Stimulated activated CD8-positive, alpha-beta memory T cell treated with anti-CD3 and anti-CD28 coated beads, Interleukin-7, amount 100 ng/mL, for 1 hour (primary cell): ENCODE measurements around the gene CCDC137.
A peak's percentile ranks its signal among the peaks of the same experiment; 100 is the strongest.
"Not testable (repeated sequence)": the region's sequence is repeated elsewhere in the genome, so short reads cannot be mapped to it uniquely, and the experiment has no call there.

ENCODE experiments used
- DNase-seq, 2 donors: peaks; one replicate each; pipeline ENCODE4 v3.0.0-alpha.2; 2020; ENCODE audit warnings: low read depth in 2 of 2

Gene CCDC137

GRCh38 chr17:81666342-81667191 lies at the start of gene CCDC137, which contains the start of gene OXLD1:
Gene CCDC137, plus strand, starts transcription at chr17:81666737. Its CDS starts 30 bp downstream, at chr17:81666767.
Gene OXLD1, minus strand, starts transcription at chr17:81666605. Its CDS starts 28 bp downstream, at chr17:81666577.
- peak; percentile 85 to 87 for DNase-seq

- DNase-seq: no peak
Observed at GRCh38 chr17:81616877-81617276, 49.7 kb upstream of the CCDC137 start.

- DNase-seq: not testable (repeated sequence)
Observed at GRCh38 chr17:81618307-81618706, 48.2 kb upstream of the CCDC137 start.

GRCh38 chr17:81621494-81622130 lies 44.9 kb upstream of the CCDC137 start:
- no peak for DNase-seq

- no peak for DNase-seq
Observed at GRCh38 chr17:81630274-81630673, 36.3 kb upstream of the CCDC137 start.

- DNase-seq: no peak
Observed at GRCh38 chr17:81631482-81631881, 35.1 kb upstream of the CCDC137 start.

- no peak for DNase-seq
Observed at GRCh38 chr17:81635431-81635830, 31.1 kb upstream of the CCDC137 start.

GRCh38 chr17:81635973-81636504 lies 30.5 kb upstream of the CCDC137 start:
- no peak for DNase-seq

- peak; percentile 72 to 74 for DNase-seq
Observed at GRCh38 chr17:81636505-81637288, 29.8 kb upstream of the CCDC137 start, which contains the start of the genes NPLOC4 and TSPAN10. Gene NPLOC4, minus strand, starts transcription at chr17:81637112. Its CDS starts 182 bp downstream, at chr17:81636930. Gene TSPAN10, plus strand, starts transcription at chr17:81637196. Its CDS starts 5,217 bp downstream, at chr17:81642413.

- DNase-seq: no peak
Observed at GRCh38 chr17:81638683-81639082, 27.9 kb upstream of the CCDC137 start.

GRCh38 chr17:81640011-81640410 lies 26.5 kb upstream of the CCDC137 start:
- no peak for DNase-seq

GRCh38 chr17:81641825-81642489 lies 24.6 kb upstream of the CCDC137 start:
- no peak for DNase-seq

GRCh38 chr17:81644496-81644895 lies 22.0 kb upstream of the CCDC137 start:
- no peak for DNase-seq

- DNase-seq: no peak
Observed at GRCh38 chr17:81644976-81645952, 21.3 kb upstream of the CCDC137 start.

- DNase-seq: no peak
Observed at GRCh38 chr17:81646869-81647600, 19.5 kb upstream of the CCDC137 start.

GRCh38 chr17:81647640-81648012 lies 18.9 kb upstream of the CCDC137 start:
- DNase-seq: no peak

GRCh38 chr17:81648013-81648706 lies 18.4 kb upstream of the CCDC137 start:
- no peak for DNase-seq

GRCh38 chr17:81648707-81649085 lies 17.8 kb upstream of the CCDC137 start:
- DNase-seq: no peak

- no peak for DNase-seq
Observed at GRCh38 chr17:81650951-81651350, 15.6 kb upstream of the CCDC137 start.
